ENCODE measurements around the gene CCDC90B. TPM values are rescaled to one million over a fixed set of nuclear protein-coding genes. Genes with fewer than 3 reads are reported as not detected.
A peak's percentile ranks its signal among the peaks of the same experiment; 100 is the strongest.

Gene CCDC90B
- total RNA-seq, 1 donor from 2014 or later: 42.4 TPM

DNA sequence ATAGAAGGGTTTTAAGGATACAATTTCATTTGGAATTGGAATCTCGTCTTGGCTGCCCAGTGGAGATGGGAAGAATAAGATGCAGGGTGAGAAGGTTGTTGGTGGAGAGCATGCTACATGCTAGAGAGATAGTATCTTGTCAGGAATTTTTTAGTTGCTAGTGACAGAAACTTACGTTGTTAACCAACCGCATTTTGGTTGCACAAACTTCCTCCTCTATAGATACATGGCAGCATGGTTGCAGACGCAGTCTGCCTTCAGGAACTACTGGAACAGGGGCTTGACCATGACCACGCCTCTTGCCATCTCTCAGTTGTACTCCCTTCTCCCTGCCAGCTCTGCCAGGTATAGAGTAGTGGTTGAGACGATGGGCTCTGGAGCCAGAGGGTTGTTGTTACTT lies 13.5 kb upstream of the CCDC90B start:
- TF ChIP-seq, protein P1, sequence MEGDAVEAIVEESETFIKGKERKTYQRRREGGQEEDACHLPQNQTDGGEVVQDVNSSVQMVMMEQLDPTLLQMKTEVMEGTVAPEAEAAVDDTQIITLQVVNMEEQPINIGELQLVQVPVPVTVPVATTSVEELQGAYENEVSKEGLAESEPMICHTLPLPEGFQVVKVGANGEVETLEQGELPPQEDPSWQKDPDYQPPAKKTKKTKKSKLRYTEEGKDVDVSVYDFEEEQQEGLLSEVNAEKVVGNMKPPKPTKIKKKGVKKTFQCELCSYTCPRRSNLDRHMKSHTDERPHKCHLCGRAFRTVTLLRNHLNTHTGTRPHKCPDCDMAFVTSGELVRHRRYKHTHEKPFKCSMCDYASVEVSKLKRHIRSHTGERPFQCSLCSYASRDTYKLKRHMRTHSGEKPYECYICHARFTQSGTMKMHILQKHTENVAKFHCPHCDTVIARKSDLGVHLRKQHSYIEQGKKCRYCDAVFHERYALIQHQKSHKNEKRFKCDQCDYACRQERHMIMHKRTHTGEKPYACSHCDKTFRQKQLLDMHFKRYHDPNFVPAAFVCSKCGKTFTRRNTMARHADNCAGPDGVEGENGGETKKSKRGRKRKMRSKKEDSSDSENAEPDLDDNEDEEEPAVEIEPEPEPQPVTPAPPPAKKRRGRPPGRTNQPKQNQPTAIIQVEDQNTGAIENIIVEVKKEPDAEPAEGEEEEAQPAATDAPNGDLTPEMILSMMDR (IDR thresholded peaks at IDR 0.05): no peak
- no peaks in the 10 kb centered on the region for H3K36me3 Mint-ChIP-seq (ENCODE audit: unreplicated experiment)
- H3K4me1 Mint-ChIP-seq (ENCODE audit: unreplicated experiment): no peaks in the 10 kb centered on the region
- no peak overlapping the region for H3K27ac Mint-ChIP-seq (ENCODE audit: unreplicated experiment)
- peaks cover 62% of the 10 kb centered on the region for H3K27me3 Mint-ChIP-seq (ENCODE audit: unreplicated experiment)
- no peak for DNase-seq (ENCODE audit: extremely low spot score, unreplicated experiment)
- no peak overlapping the region for H3K4me3 Mint-ChIP-seq (ENCODE audit: unreplicated experiment)
- H3K9me3 Mint-ChIP-seq (ENCODE audit: unreplicated experiment): no peaks in the 10 kb centered on the region

DNA sequence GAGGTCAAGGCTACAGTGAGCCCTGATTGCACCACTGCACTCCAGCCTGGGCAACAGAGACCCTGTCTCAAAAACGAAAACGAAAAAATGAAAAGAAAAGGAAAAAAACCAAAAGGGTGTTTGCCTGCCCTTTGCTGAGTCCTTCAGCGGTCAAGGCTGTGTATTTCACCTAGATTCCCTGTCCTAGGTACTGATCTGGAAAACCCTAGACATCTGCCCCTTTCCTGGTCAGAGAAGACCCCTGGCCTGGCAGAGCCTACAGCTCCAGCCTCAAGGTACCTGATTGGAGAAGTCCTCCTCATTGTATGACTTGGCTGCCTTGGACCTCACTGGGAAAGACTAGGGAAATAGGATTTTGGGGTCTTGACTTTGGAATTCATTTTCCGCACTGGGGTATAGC lies 8.0 kb upstream of the CCDC90B start:
- no peaks in the 10 kb centered on the region for H3K9me3 Mint-ChIP-seq (ENCODE audit: unreplicated experiment)
- H3K4me1 Mint-ChIP-seq (ENCODE audit: unreplicated experiment): peaks cover 3% of the 10 kb centered on the region
- H3K27ac Mint-ChIP-seq (ENCODE audit: unreplicated experiment): no peak overlapping the region
- TF ChIP-seq, protein P1 (IDR thresholded peaks at IDR 0.05): no peak
- H3K4me3 Mint-ChIP-seq (ENCODE audit: unreplicated experiment): no peak overlapping the region
- peaks cover 56% of the 10 kb centered on the region for H3K27me3 Mint-ChIP-seq (ENCODE audit: unreplicated experiment)
- H3K36me3 Mint-ChIP-seq (ENCODE audit: unreplicated experiment): no peaks in the 10 kb centered on the region
- no peak for DNase-seq (ENCODE audit: extremely low spot score, unreplicated experiment)

DNA sequence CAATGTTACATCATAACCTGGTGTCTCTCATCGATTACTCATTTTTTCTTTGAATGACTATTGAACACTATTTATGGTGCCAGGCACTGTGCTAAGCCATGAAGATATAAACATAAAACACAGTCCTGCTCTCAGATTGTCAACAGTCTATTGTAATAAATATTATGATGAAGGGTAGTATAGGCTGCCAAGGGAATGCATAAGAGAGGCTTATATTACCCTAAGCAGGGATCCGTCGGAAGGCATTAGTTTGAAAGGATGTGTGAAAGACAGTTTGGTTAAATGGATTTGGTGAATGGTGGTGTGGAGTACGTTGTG lies 7.2 kb upstream of the CCDC90B start:
- DNase-seq (ENCODE audit: extremely low spot score, unreplicated experiment): no peak
- Mint-ChIP-seq H3K9me3 (ENCODE audit: unreplicated experiment) (no peaks in the 10 kb centered on the region), H3K27ac (ENCODE audit: unreplicated experiment) (no peak overlapping the region), H3K27me3 (ENCODE audit: unreplicated experiment) (peaks cover 58% of the 10 kb centered on the region), H3K36me3 (ENCODE audit: unreplicated experiment) (no peaks in the 10 kb centered on the region), H3K4me1 (ENCODE audit: unreplicated experiment) (peaks cover 3% of the 10 kb centered on the region), H3K4me3 (ENCODE audit: unreplicated experiment) (no peak overlapping the region)
- TF ChIP-seq, protein P1 (IDR thresholded peaks at IDR 0.05): no peak

DNA sequence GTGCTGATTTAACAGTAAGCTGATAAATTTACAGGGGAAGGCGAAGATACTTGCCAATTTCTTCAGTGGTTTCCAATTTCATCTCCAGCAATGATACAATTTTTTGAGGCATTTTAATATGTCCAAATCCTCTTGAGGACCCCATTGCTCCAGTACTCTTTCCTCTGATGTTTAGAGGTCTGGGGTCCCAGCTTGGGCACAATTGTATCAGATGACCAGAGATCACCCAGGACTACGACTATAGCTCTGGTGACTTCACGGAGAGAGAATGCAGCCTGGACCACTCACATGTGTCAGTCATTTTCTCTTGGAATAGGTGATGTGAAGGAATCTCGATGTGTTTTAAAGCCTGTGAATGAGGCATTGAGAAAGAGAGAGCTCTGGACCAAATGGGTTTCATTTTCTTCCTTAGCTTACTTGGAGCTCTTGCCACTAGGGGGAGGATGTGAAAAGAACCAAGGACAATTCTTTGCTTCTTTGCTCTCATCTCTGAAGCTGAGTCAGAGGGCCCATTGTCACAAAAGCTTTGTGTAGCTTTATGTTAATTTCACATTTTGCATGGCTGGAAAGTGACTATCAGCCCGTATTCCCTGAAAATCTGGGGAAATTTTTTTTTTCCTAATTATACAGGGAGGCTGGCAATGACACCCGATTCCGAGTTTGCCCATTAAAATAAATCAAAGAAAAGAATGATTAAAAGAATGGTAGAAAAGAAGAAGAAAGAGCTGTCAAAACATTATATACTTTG lies 6.7 kb upstream of the CCDC90B start:
- Mint-ChIP-seq H3K4me1 (ENCODE audit: unreplicated experiment) (peaks cover 3% of the 10 kb centered on the region), H3K9me3 (ENCODE audit: unreplicated experiment) (no peaks in the 10 kb centered on the region), H3K27ac (ENCODE audit: unreplicated experiment) (no peak overlapping the region), H3K27me3 (ENCODE audit: unreplicated experiment) (peaks cover 56% of the 10 kb centered on the region), H3K36me3 (ENCODE audit: unreplicated experiment) (no peaks in the 10 kb centered on the region), H3K4me3 (ENCODE audit: unreplicated experiment) (peak overlapping the region; percentile 34)
- DNase-seq (ENCODE audit: extremely low spot score, unreplicated experiment): no peak
- TF ChIP-seq, protein P1 (IDR thresholded peaks at IDR 0.05): peak; percentile 77

DNA sequence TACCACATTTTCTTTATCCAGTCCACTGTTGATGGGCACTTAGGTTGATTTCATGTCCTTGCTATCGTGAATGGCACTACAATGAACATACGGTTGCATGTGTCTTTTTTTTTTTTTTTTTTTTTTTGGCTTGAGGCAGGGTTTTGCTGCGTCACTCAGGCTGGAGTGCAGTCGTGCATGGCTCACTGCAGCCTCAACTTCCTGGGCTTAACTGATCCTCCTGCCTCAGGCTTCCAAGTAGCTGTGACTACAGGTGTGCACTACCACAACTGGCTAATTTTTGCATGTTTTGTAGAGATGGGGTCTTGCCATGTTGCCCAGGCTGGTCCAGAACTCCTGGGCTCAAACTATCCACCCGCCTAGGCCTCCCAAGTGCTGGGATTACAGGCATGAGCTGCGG lies 1.5 kb upstream of the CCDC90B start:
- Mint-ChIP-seq H3K4me1 (ENCODE audit: unreplicated experiment) (peaks cover 20% of the 10 kb centered on the region), H3K4me3 (ENCODE audit: unreplicated experiment) (no peak overlapping the region), H3K27me3 (ENCODE audit: unreplicated experiment) (peaks cover 24% of the 10 kb centered on the region)

More for the DNA sequence above, 1.5 kb upstream of the CCDC90B start:
- no peak for DNase-seq (ENCODE audit: extremely low spot score, unreplicated experiment)
- no peaks in the 10 kb centered on the region for H3K36me3 Mint-ChIP-seq (ENCODE audit: unreplicated experiment)
- no peaks in the 10 kb centered on the region for H3K9me3 Mint-ChIP-seq (ENCODE audit: unreplicated experiment)
- TF ChIP-seq, protein P1 (IDR thresholded peaks at IDR 0.05): no peak
- no peak overlapping the region for H3K27ac Mint-ChIP-seq (ENCODE audit: unreplicated experiment)
